ENCODE data around the gene SUMF2. TPM values are rescaled to one million over a fixed set of nuclear protein-coding genes. Genes with fewer than 3 reads are reported as not detected.

SUMF2 gene
- total RNA-seq, 1 donor from 2014 or later = 87.8 TPM

DNA sequence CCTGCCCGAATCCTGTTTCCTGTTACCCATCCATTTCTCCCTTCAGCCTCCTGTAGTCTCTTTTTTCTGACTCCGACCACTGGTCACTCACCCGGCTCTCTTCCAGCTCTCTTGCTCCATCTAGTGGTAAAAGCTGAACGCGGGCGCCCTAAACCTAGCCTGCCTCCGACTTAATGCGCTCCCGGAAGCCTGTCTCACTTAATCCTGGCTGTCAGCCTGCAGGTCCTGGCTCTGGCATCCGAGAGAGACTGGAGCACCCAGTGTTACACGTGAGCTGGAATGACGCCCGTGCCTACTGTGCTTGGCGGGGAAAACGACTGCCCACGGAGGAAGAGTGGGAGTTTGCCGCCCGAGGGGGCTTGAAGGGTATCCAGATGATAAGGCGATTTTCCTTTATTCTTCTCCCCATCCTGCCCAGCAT is 10.3 kb downstream of the SUMF2 start:
- H3K79me2 ChIP-seq (ENCODE audit: insufficient read depth, low read length) = no peaks in the 10 kb centered on the region
- H3K4me3 ChIP-seq (ENCODE audit: insufficient read depth, low read depth, low read length) = no peak overlapping the region
- H3K27ac ChIP-seq (ENCODE audit: low read depth, low read length) = no peak overlapping the region
- no peak overlapping the region for H2AFZ ChIP-seq (ENCODE audit: low read depth, low read length)
- H3K27me3 ChIP-seq (ENCODE audit: insufficient read depth, low read length) = no peaks in the 10 kb centered on the region
- Mint-ChIP-seq H3K9me3 (ENCODE audit: unreplicated experiment) (no peaks in the 10 kb centered on the region), H3K4me1 (ENCODE audit: low read depth, unreplicated experiment) (peaks cover 3% of the 10 kb centered on the region), H3K27ac (ENCODE audit: unreplicated experiment) (no peak overlapping the region), H3K27me3 (ENCODE audit: low read depth, unreplicated experiment) (no peaks in the 10 kb centered on the region), H3K36me3 (ENCODE audit: low read depth, unreplicated experiment) (peaks cover 12% of the 10 kb centered on the region), H3K4me3 (ENCODE audit: unreplicated experiment) (no peak overlapping the region)
- H3K9me3 ChIP-seq (ENCODE audit: insufficient read depth, low read depth, low read length) = no peaks in the 10 kb centered on the region
- H3K9ac ChIP-seq (ENCODE audit: low read length) = no peak overlapping the region
- peaks cover 15% of the 10 kb centered on the region for H3K36me3 ChIP-seq (ENCODE audit: insufficient read depth, low read length)
- H3K4me1 ChIP-seq (ENCODE audit: insufficient read depth, low read length) = peaks cover 7% of the 10 kb centered on the region
- peaks cover 8% of the 10 kb centered on the region for H4K20me1 ChIP-seq (ENCODE audit: insufficient read depth, low read length)
- H3K4me2 ChIP-seq (ENCODE audit: low read length) = peak overlapping the region; percentile 28
- DNase-seq (ENCODE audit: low read depth) (peak; percentile 44), FAIRE-seq (no peak)
- TF ChIP-seq EZH2 (IDR thresholded peaks at IDR 0.05; ENCODE audit: insufficient read depth, low read length) = no peak
- TF ChIP-seq, protein P1, sequence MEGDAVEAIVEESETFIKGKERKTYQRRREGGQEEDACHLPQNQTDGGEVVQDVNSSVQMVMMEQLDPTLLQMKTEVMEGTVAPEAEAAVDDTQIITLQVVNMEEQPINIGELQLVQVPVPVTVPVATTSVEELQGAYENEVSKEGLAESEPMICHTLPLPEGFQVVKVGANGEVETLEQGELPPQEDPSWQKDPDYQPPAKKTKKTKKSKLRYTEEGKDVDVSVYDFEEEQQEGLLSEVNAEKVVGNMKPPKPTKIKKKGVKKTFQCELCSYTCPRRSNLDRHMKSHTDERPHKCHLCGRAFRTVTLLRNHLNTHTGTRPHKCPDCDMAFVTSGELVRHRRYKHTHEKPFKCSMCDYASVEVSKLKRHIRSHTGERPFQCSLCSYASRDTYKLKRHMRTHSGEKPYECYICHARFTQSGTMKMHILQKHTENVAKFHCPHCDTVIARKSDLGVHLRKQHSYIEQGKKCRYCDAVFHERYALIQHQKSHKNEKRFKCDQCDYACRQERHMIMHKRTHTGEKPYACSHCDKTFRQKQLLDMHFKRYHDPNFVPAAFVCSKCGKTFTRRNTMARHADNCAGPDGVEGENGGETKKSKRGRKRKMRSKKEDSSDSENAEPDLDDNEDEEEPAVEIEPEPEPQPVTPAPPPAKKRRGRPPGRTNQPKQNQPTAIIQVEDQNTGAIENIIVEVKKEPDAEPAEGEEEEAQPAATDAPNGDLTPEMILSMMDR (IDR thresholded peaks at IDR 0.05; ENCODE audit: insufficient read depth, low read depth, low read length) = peak; percentile 87

GRCh38 chr7:56077681-56078080 is 13.6 kb downstream of the SUMF2 start:
- Mint-ChIP-seq H3K4me3 (ENCODE audit: unreplicated experiment) (no peak overlapping the region), H3K36me3 (ENCODE audit: low read depth, unreplicated experiment) (peaks cover 14% of the 10 kb centered on the region), H3K27ac (ENCODE audit: unreplicated experiment) (no peak overlapping the region), H3K4me1 (ENCODE audit: low read depth, unreplicated experiment) (peaks cover 5% of the 10 kb centered on the region), H3K9me3 (ENCODE audit: unreplicated experiment) (no peaks in the 10 kb centered on the region), H3K27me3 (ENCODE audit: low read depth, unreplicated experiment) (no peaks in the 10 kb centered on the region)
- no peak for FAIRE-seq
- H3K36me3 ChIP-seq (ENCODE audit: insufficient read depth, low read length) = peaks cover 6% of the 10 kb centered on the region
- DNase-seq (ENCODE audit: low read depth) = no peak
- peaks cover 14% of the 10 kb centered on the region for H3K4me1 ChIP-seq (ENCODE audit: insufficient read depth, low read length)
- TF ChIP-seq EZH2 (IDR thresholded peaks at IDR 0.05; ENCODE audit: insufficient read depth, low read length) = no peak
- TF ChIP-seq, protein P1 (IDR thresholded peaks at IDR 0.05; ENCODE audit: insufficient read depth, low read depth, low read length) = no peak
- H3K4me3 ChIP-seq (ENCODE audit: insufficient read depth, low read depth, low read length) = no peak overlapping the region
- no peak overlapping the region for H3K4me2 ChIP-seq (ENCODE audit: low read length)
- H3K27ac ChIP-seq (ENCODE audit: low read depth, low read length) = no peak overlapping the region
- no peaks in the 10 kb centered on the region for H3K27me3 ChIP-seq (ENCODE audit: insufficient read depth, low read length)
- no peaks in the 10 kb centered on the region for H3K79me2 ChIP-seq (ENCODE audit: insufficient read depth, low read length)
- H4K20me1 ChIP-seq (ENCODE audit: insufficient read depth, low read length) = peaks cover 13% of the 10 kb centered on the region
- H2AFZ ChIP-seq (ENCODE audit: low read depth, low read length) = no peak overlapping the region
- no peaks in the 10 kb centered on the region for H3K9me3 ChIP-seq (ENCODE audit: insufficient read depth, low read depth, low read length)
- no peak overlapping the region for H3K9ac ChIP-seq (ENCODE audit: low read length)

GRCh38 chr7:56078196-56078595 is 14.1 kb downstream of the SUMF2 start:
- Mint-ChIP-seq H3K27me3 (ENCODE audit: low read depth, unreplicated experiment) (no peaks in the 10 kb centered on the region), H3K4me1 (ENCODE audit: low read depth, unreplicated experiment) (peaks cover 5% of the 10 kb centered on the region), H3K36me3 (ENCODE audit: low read depth, unreplicated experiment) (peaks cover 12% of the 10 kb centered on the region), H3K4me3 (ENCODE audit: unreplicated experiment) (no peak overlapping the region), H3K27ac (ENCODE audit: unreplicated experiment) (no peak overlapping the region), H3K9me3 (ENCODE audit: unreplicated experiment) (no peaks in the 10 kb centered on the region)
- H3K79me2 ChIP-seq (ENCODE audit: insufficient read depth, low read length) = no peaks in the 10 kb centered on the region
- H3K4me2 ChIP-seq (ENCODE audit: low read length) = no peak overlapping the region
- H3K4me1 ChIP-seq (ENCODE audit: insufficient read depth, low read length) = peaks cover 14% of the 10 kb centered on the region
- no peak overlapping the region for H3K27ac ChIP-seq (ENCODE audit: low read depth, low read length)
- peaks cover 13% of the 10 kb centered on the region for H4K20me1 ChIP-seq (ENCODE audit: insufficient read depth, low read length)
- no peak for DNase-seq (ENCODE audit: low read depth)
- FAIRE-seq = no peak
- peaks cover 6% of the 10 kb centered on the region for H3K36me3 ChIP-seq (ENCODE audit: insufficient read depth, low read length)
- no peak overlapping the region for H3K4me3 ChIP-seq (ENCODE audit: insufficient read depth, low read depth, low read length)
- no peak overlapping the region for H2AFZ ChIP-seq (ENCODE audit: low read depth, low read length)
- no peaks in the 10 kb centered on the region for H3K27me3 ChIP-seq (ENCODE audit: insufficient read depth, low read length)
- no peaks in the 10 kb centered on the region for H3K9me3 ChIP-seq (ENCODE audit: insufficient read depth, low read depth, low read length)
- TF ChIP-seq, protein P1 (IDR thresholded peaks at IDR 0.05; ENCODE audit: insufficient read depth, low read depth, low read length) = no peak
- no peak for TF ChIP-seq EZH2 (IDR thresholded peaks at IDR 0.05; ENCODE audit: insufficient read depth, low read length)
- no peak overlapping the region for H3K9ac ChIP-seq (ENCODE audit: low read length)
